ENCODE data around the gene ASNS.
"Not testable (repeated sequence)": the region's sequence is repeated elsewhere in the genome, so short reads cannot be mapped to it uniquely, and the experiment has no call there.

The ASNS gene

DNA sequence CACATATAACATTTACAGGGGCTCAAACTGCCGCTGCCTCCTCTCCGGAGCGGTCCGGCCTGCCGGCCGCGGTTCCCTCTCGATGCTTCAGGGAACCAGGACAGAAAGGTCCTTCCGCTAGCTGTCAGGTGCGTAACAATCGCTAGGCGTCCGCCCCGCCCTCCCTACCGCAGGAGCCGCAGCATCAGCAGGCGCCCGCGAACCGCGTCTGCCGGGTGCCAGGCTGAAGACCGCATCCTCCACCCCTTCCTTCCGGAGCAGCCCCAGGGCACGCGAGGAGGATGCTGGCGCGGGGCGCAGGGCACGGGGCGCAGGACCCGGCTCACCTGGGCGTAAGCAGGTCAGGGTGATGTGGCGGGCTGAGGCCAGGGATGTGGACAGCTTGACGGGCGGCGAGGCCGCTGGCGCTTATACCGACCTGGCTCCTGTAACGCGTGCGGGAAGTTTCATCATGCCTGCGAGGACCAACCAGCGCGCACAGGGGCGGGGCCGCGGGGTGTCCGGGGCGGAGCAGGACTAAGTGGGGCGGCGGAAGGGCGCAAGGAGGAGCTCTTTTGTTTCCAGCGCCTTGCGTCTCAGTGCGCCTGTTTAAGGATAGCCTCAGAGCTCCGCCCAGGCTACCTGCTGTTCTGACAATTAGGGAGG, at the start of gene ASNS:
Gene ASNS (minus strand): TSS at position 384 of the 645 bp plus-strand sequence. CDS start 3,252 bp downstream, outside the sequence.
- DNase-seq: peak; percentile 83

GRCh38 chr7:97921254-97921653, 49.0 kb upstream of the ASNS start:
- DNase-seq: not testable (repeated sequence)

GRCh38 chr7:97915267-97915666, 43.1 kb upstream of the ASNS start:
- DNase-seq: not testable (repeated sequence)

GRCh38 chr7:97912294-97912693, 40.1 kb upstream of the ASNS start:
- not testable (repeated sequence) for DNase-seq

DNA sequence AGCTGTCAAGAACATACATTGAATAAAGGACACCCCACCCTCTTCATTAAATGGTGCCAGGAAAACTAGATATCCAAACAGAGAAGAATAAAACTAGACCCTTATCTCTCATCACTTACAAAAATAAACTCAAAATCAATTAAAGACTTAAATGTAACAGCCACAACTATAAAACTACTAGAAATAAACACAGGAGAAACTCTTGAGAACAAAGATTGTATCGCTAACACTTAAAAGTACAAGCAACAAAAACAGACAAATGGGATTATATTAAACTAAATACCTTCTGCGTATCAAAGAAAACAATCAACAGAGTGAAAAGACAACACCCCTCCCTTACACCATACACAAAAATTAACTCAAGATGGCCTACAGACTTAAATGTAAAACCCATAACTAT, 24.7 kb upstream of the ASNS start:
- DNase-seq: not testable (repeated sequence)

DNA sequence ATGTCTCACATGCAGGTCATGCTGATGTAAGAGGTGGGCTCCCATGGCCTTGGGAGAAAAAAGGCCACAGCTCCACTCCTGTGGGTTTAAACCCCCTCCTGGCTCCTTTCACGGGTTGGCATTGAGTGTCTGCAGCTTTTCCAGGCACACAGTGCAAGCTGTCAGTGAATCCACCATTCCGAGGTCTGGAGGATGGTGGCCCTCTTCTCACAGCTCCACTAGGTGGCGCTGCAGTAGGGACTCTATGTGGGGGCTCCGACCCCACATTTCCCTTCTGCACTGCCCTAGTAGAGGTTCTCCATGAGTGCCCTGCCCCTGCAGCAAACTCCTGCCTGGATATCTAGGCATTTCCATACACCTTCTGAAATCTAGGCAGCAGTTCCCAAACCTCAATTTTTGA, 19.5 kb upstream of the ASNS start:
- not testable (repeated sequence) for DNase-seq

DNA sequence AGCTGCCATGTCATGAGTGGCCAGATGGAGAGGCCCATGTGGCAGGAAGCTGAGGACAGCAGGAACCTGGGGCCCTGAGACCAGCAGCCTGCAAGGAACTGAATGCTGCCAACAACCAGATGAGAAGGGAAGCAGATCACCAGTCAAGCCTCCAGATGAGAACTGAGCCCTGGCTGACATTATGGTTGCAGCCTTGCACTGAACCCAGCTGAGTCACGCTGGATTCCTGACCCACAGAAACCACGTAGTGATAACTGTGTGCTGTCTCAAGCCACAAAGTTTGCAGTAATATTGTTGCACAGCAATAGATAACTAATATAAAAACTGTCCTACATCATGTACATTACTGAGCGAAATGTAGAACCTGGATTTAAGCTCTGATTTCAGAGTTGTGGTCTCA, 7.3 kb upstream of the ASNS start:
- DNase-seq: not testable (repeated sequence)

GRCh38 chr7:97874894-97875293, 2.7 kb upstream of the ASNS start:
- not testable (repeated sequence) for DNase-seq

DNA sequence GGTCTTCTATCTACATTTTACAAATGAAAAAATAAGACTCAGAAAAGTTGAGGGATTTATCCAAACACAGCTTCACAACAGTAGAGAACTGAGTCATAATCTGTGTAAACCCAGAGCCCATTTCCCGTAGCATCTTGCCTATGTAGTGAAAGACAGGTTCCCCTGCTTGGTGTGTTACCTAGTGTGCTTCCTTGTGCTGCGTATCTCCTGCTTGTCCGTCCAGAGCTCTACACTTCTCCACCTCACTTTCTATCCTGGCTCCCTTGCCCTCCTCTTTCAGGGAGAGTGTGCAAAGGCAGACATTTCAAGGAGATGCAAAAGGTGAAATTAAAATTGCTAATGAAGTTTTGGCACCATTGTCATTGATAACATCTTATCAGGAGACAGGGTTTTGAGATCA, 1.4 kb upstream of the ASNS start:
- no peak for DNase-seq

- no peak for DNase-seq
Measured at GRCh38 chr7:97871659-97872024, 566 bp downstream of the ASNS start.

- no peak for DNase-seq
Measured at GRCh38 chr7:97868788-97869187, 3.4 kb downstream of the ASNS start.

- no peak for DNase-seq
Measured at GRCh38 chr7:97868314-97868713, 3.9 kb downstream of the ASNS start.

DNA sequence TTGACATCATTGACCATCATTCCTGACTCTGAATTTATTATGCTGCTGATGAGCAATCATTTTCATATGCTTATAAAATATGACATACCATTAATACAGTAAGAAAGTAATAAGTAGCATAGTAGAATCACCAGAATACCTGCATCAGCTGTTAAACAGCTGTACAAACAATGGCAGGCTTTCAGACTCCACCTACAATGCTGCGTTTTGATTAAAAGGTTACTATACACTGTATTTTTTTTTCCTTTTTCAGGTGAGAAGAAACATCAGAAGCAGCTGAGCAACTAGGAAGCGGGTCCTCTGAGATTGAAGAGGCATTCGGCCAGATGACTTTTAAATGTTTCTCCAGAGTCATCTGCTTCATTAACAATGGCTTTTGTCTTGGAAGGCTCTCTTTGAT, 7.1 kb downstream of the ASNS start:
- no peak for DNase-seq

DNA sequence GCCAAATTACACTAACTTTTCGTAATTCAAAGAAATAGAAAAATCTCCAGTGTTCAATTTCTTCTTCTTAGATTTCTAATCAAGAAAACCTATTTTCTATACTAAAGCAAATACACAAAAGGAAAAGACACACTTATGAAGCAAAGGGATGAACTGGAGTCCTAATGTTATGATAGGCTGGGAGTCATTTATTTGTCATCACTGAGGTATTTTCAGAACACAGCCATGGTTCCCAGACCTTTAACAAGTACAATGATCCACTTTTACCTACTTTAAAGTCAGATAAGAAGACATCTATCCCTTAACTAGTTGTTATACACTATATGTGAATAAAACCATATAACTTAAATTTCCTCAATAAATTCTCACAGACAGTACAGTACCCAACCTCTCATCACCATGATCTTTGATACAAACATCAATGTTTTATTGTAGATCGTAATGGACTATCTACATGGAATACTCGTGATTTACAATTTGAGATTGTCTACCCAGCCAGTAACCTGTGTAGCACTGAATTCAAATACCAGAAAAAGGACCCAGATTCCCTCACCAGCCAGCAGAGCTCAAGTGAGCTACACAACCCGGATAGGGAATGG, 12.5 kb downstream of the ASNS start:
- no peak for DNase-seq

GRCh38 chr7:97858221-97858620, 14.0 kb downstream of the ASNS start:
- DNase-seq: no peak

DNA sequence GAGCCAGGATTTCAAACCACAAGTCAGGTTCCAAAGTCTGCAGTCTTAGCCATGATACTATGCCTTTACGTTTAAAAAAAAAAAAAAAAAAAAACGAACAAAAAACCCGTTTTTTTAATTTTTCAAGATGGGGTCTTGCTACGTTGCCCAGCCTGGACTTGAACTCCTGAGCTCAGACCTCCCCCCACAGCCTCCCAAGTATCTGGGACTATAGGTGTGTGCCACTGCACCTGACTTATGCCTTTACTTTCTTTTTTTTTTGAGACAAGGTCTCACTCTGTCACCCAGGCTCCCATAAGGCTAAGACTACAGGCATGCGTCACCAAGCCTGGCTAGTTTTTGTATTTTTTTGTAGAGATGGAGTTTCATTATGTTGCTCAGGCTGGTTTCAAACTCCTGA, 14.7 kb downstream of the ASNS start:
- no peak for DNase-seq

DNA sequence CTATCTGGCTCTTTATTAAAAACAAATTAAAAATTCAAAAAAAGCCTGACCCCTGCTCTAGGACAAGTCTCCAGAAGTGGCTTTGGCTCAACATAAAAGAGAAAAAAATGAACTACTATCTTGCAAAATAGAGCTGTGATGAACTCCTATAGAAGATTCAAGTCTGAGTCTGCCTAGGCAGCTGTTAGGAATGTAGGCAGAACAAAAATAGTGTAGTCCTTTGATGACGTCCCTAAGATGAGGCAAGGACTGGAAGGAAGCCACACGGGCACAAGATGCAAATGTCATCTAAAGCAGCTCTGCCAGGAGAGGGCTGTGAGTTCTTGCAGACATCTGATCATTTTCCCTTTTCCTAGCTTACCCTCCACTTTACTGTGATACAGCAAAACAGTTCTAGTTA, 20.5 kb downstream of the ASNS start:
- no peak for DNase-seq

DNA sequence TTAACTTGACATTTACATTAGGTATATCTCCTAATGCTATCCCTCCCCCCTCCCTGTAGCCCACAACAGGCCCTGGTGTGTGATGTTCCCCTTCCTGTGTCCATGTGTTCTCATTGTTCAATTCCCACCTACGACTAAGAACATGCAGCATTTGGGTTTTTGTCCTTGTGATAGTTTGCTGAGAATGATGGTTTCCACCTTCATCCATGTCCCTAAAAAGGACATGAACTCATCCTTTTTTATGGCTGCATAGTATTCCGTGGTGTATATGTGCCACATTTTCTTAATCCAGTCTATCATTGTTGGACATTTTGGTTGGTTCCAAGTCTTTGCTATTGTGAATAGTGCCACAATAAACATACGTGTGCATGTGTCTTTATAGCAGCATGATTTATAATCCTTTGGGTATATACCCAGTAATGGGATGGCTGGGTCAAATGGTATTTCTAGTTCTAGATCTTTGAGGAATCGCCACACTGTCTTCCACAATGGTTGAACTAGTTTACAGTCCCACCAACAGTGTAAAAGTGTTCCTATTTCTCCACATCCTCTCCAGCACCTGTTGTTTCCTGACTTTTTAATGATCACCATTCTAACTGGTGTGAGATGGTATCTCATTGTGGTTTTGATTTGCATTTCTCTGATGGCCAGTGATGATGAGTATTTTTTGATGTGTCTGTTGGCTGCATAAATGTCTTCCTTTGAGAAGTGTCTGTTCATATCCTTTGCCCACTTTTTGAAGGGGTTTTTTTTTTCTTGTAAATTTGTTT, 21.8 kb downstream of the ASNS start:
- DNase-seq: not testable (repeated sequence)

GRCh38 chr7:97847791-97848190, 24.4 kb downstream of the ASNS start:
- DNase-seq: no peak

DNA sequence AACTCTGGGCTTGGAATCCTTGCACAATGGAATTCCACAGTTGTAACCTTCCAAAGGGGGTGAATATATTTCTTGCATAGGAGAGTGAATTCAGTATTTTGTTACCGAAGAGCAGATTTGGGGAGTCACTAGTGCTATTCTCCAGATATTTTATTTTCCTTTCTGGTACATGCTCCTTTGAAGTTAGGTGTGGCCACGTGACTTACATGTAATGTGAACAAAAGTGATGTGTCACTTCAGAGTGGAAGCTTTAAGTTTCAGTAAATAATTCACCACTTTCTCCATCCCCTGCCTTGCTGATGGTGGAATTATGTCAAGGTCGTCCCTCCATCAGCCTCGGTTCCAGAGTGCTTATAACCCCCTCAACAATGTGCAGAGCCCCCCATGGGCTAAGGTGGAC, 25.3 kb downstream of the ASNS start:
- DNase-seq: no peak

DNA sequence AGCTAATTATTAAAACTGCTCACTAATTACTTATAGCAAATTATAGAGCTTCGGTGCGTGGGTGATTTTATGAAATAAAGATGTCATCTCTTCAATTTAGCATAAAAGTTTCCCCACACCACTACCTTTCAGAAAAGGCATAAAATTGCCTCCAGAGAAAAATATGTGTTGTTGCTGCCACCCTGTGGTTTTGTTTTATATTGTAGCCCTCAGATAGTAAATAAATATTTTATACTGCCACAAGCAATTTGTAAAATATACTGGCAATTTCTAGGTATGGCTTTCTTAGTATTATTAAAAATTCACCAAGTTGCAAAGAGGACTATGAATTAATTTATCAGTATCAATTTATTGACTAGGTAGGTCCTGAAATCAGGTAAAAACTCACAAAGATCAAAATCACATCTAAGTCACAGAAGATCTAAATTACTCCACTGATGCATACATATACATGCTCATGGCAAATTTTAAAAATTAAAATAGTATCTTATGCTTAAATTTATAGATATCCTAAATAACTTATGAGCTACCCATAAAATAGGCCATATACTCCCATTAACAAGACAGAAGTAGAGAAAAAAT, 26.5 kb downstream of the ASNS start:
- DNase-seq: no peak

DNA sequence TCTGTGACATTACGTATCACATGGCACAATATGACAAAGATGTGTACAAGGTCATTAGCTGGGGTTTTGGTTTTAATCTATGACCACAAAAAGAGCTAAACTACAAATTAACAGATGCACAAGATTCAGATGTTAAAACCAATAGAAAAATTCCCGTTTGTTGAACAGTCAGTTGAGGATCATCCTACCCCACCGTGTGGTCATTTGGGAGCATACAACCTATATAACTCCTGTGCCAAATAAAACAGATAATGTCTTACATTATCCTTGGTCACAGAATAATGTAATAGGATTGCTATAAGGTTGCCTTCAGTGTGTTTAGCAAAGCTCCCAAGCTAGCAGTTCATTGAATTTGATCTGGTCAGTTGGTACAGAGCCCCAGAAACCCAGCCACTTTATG, 28.2 kb downstream of the ASNS start:
- no peak for DNase-seq

DNA sequence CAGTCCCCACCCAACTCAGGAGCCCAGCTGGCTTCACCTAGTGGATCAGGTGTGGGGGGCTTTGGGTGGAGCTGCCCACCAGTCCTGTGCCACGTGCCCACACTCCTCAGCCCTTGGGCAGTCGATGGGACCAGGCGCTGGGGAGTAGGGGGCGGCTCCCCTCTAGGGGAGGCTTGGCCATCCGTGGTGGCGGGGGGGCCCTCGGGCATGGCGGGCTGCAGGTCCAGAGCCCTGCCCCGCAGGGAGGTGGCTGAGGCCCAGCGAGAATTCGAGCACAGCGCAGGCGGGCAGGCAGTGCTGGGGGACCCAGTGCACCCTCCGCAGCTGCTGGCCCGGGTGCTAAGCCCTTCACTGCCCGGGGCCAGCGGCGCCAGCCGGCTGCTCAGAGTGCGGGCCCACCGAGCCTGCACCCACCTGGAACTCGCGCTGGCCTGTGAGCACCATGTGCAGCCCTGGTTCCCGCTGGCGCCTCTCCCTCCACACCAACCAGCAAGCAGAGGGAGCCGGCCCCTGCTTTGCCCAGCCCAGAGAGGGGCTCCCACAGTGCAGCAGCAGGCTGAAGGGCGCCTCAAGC, 29.3 kb downstream of the ASNS start:
- DNase-seq: no peak

DNA sequence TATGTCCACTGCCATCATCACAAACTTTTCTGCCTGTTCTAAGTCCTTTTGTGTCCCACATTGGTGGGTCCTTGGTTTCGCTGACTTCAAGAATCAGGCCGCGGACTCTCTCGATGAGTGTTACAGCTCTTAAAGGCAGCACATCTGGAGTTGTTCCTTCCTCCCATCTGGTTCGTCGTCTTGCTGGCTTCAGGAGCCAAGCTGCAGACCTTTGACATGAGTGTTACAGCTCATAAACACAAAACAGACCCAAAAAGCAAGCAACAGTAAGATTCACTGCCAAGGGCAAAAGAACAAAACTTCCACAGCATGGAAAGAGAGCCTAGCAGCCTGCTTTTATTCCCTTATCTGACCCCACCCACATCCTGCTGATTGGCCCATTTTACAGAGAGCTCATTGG, 30.2 kb downstream of the ASNS start:
- no peak for DNase-seq

Data from activated T-cell treated with anti-CD3 and anti-CD28 coated beads, Interleukin-2, amount 50 U/mL, for 1 hour (primary cell).